Measurements from ENCODE around the gene TMEM201.
"Not testable (repeated sequence)": the region's sequence is repeated elsewhere in the genome, so short reads cannot be mapped to it uniquely, and the experiment has no call there.

TMEM201 gene

DNA sequence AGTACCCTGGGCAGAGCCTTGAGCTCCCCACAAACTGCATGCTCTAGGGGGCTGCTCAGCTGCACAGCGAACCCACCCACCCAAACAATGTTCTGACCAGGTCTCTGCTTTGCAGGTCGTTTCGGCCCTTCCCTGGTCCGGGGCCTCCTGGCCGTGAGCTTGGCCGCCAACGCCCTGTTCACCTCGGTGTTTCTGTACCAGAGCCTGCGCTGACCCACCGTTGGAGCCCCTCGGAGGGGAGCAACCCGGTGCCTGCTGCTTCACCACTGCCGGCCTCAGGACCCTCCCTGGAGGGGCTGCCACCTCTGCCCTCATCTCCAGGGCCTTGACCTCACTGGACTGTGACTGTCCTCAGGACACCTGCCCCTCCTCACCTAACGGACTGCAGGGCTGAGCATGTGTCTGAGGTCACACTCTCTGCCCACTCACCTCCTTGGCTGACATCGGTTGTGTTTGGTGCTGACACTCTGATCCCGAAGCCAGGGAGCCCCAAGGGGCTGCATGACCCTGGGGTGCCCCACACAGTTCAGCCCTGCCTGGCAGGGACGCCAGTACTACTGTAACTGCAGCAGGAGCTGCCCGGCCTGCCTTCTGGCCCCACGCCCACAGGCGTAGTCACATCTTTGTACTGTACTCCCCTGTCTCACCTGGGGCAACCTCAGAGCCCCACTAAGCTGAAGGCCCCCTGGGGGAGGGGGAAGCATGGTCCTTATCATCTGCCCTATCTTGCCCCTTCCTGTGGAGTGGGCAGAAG lies 24.3 kb downstream of the TMEM201 start:
- DNase-seq = peak in 1 of 10 donors; percentile 84
- intact Hi-C loops (cut with DNase I) = no loop called here

DNA sequence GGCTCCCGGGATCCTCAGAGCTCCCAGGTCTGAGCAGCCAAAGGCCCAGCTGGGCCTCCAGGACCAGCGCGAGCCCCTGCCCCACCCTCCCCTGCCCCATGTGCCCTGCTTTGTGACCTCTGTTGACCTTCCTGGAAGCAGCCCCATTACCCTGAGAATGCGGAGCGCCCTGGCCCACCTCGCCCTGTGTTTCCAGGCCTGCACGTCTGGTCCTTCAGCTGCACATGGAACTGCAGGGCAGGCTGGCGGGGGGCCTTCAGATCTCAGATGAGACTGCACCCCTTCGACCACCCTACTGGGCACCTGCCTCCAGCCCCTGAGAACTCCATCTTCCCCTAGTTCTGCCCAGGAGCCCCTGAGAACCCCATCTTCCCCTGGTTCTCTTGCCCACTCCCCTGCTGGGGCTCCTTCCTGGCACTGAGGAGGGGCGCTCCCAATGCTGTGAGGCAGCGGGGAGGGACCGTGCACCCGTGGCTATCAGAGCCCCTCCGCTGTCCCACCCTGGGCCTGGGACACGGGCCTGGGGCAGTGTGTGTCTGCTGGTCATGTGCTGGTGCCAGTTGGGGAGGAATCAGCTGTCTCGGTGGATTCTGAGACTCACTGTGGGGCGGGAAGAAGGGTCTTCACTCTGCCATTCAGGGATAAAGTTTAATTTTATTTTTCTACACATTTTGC lies 25.1 kb downstream of the TMEM201 start:
- DNase-seq = no peak
- intact Hi-C loops (cut with DNase I) = no loop called here

GRCh38 chr1:9615316-9616063 lies 26.8 kb downstream of the TMEM201 start:
- intact Hi-C loops (cut with DNase I) = no loop called here
- peak; percentile 37 to 93 (median 64) for DNase-seq

GRCh38 chr1:9618909-9619679 lies 30.4 kb downstream of the TMEM201 start:
- intact Hi-C loops (cut with DNase I) = no loop called here
- DNase-seq = no peak

- no peak for DNase-seq
- intact Hi-C loops (cut with DNase I) = no loop called here
Measured at GRCh38 chr1:9621032-9621431, 32.3 kb downstream of the TMEM201 start.

DNA sequence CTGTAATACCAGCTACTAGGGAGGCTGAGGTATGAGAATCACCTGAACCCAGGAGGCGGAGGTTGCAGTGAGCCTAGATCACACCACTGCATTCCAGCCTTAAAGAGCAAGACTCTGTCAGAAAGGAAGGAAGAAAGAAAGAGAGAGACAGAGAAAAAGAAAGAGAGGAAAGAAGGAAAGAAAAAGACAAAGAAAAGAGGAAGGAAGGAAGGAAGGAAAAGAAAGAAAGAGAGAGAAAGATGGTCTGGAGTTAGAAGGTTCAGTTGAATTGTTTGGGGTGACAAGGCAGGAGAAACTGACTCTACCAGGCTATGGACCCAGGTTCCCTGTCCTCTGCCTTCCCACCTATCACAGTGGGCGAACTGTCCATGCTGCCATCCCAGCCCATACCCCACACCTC lies 35.4 kb downstream of the TMEM201 start:
- intact Hi-C loops (cut with DNase I) = no loop called here
- DNase-seq = no peak

- DNase-seq = not testable (repeated sequence)
- intact Hi-C loops (cut with DNase I) = loop anchor here (5.0 kb wide), 2 partner anchors 102 to 802 kb away; no protein-coding TSS in a partner anchor
Measured at GRCh38 chr1:9625030-9625429, 36.3 kb downstream of the TMEM201 start.

- DNase-seq = peak in 2 of 10 donors; percentile 73 to 77
- intact Hi-C loops (cut with DNase I) = loop anchor here (5.0 kb wide), 2 partner anchors 101 to 801 kb away; no protein-coding TSS in a partner anchor
Measured at GRCh38 chr1:9626201-9626608, 37.5 kb downstream of the TMEM201 start.

GRCh38 chr1:9628541-9629444 lies 40.1 kb downstream of the TMEM201 start:
- no peak for DNase-seq
- intact Hi-C loops (cut with DNase I) = loop anchor here (5.0 kb wide), 2 partner anchors 99 to 799 kb away; no protein-coding TSS in a partner anchor

- intact Hi-C loops (cut with DNase I) = loop anchor here (5.0 kb wide), 2 partner anchors 98 to 798 kb away; no protein-coding TSS in a partner anchor
Measured at GRCh38 chr1:9629445-9630201, 40.9 kb downstream of the TMEM201 start.

DNA sequence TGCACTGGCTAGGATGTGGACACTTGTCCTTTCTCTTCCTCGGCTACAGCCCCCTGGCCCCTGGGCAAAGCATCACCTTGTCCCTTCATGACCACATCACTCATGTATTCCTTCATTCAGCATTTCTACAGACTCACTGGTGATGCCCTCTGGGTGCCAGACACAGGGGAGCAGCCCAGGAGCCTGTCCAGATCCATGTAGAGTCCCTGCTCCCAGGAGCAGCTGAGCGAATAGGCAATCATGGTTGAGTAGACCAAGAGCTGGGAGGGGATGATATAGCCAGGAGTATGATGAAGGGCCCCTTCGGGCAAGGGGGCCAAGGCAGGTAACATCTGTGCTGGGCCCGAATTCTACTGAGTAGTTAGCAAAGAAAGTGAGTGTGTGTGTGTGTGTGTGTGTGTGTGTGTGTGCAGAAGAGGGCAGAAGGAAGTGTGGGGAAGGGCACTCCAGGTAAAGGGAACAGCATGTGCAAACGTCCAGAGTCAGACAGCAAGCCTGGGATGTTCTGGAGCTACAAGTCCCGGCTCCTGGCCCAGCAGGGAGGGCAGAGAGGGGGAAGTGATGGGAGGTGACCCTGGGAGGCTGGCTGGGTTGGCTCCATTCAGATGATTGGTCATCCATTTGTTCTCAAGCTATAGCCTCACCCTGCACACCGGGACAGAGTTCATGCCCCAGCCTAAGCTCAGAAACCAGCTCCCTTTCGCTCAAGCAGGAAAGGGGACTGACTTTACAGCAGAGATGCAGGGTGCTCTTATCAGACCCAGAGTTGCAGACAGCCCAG lies 41.8 kb downstream of the TMEM201 start:
- no peak for DNase-seq
- intact Hi-C loops (cut with DNase I) = no loop called here

More at GRCh38 chr1:9629445-9630201, 40.9 kb downstream of the TMEM201 start:
- peak in 2 of 10 donors; percentile 23 to 27 for DNase-seq

GRCh38 chr1:9631613-9632012 lies 42.9 kb downstream of the TMEM201 start:
- intact Hi-C loops (cut with DNase I) = no loop called here
- no peak for DNase-seq

DNA sequence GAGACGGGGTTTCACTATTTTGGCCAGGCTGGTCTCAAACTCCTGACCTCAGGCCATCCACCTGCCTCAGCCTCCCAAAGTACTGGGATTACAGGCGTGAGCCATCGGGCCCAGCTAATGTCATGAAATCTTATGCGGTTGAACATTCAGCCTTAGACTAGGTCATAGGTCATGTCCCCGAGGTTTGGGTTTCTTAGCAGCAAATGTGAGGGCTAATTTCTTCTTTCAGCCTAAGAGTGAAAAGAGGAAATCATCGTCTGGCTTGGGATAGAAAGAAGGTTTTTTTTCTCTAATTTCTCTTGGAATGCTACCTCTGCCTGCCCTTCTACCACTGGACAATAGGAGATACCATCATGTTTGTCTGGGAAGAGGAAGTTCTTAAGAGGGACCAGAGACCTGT lies 44.8 kb downstream of the TMEM201 start:
- no peak for DNase-seq
- intact Hi-C loops (cut with DNase I) = no loop called here

DNA sequence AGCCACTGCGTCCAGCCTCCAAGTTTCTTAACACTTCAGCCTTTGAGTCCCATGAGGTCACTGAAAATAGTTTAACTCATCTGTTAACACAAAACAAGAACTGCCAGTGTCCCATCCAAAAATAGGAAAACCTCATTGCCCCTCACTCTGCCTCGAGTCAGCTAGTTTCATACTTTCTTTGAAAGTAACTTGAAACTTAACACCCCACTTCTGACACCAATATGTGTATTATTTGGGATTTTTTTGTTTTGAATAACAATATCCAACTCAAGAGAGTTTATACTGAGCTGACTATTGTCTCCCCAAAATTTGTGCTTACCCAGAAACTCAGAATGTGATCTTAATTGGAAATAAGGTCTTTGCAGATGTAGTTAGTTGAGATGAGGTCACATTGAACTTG lies 45.9 kb downstream of the TMEM201 start:
- intact Hi-C loops (cut with DNase I) = no loop called here
- no peak for DNase-seq

DNA sequence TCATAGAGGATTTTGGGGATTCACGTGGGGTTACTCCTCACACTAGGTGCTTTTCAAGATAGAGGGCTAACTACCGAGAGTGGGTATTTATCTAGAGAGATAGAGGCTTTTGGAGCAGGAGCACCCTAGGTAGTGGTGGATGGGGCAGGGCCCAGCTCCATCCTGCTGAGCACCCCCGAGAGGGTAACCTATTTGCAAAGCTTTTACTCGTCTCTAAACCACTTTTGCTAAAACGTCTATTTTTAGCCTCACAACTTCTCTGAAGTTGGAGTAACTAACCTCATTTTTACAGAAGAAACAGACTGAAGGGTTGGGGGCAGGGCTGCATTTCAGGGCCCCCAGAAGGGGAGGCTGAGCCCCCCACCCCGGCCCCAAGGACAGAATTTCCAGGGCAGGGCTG lies 50.5 kb downstream of the TMEM201 start:
- intact Hi-C loops (cut with DNase I) = no loop called here
- DNase-seq = no peak

GRCh38 chr1:9643351-9644256 lies 54.9 kb downstream of the TMEM201 start:
- intact Hi-C loops (cut with DNase I) = no loop called here
- DNase-seq = no peak

- no peak for DNase-seq
- intact Hi-C loops (cut with DNase I) = no loop called here
Measured at GRCh38 chr1:9646037-9646436, 57.3 kb downstream of the TMEM201 start.

All from posterior cingulate gyrus (tissue), 11 donors.